GM12878 (cell line): ENCODE data around the gene SERBP1. TPM values are rescaled to one million over a fixed set of nuclear protein-coding genes. Genes with fewer than 3 reads are reported as not detected.

Experiments
- ATAC-seq: fragments of 200-7000 bp; cut with Tn5 transposase; 3 replicates; pipeline ENCODE4 v1.9.1; 2020; ENCODE audit warnings: mild to moderate bottlenecking, moderate library complexity
- BruUV-seq: library from RNA; stranded (reverse); fragments of 400-500 nt; replicated peaks from 2 replicates; lab custom pipeline; 2021; lab: Mats Ljungman, UMichigan
- CTCF ChIA-PET: fragments of 300-600 bp; sonication (Branson Sonifier 250); formaldehyde crosslinking; extraction: SDS; loops from one replicate; lab custom pipeline; 2021; ENCODE audit warnings: inconsistent platforms; lab: Yijun Ruan, JAX
- POLR2A ChIA-PET: fragments of 350-600 bp; formaldehyde crosslinking; extraction: SDS; loops from one replicate; lab custom pipeline; 2021; ENCODE audit warnings: inconsistent platforms; lab: Charles Lee
- RAD21 ChIA-PET: fragments of 300-600 bp; sonication (Branson Sonifier 250); formaldehyde crosslinking; loops from one replicate; lab custom pipeline; 2023; ENCODE audit warnings: antibody characterized with exemption; ENCODE audit not compliant: unreplicated experiment; lab: Charles Lee
- SMC1A ChIA-PET: fragments of 300-600 bp; sonication (Branson Sonifier 250); formaldehyde crosslinking; loops from one replicate; lab custom pipeline; 2023; ENCODE audit not compliant: unreplicated experiment, uncharacterized antibody; lab: Charles Lee
- DNase-seq: peaks from one replicate; pipeline ENCODE4 v3.0.0-alpha.2; 2011; ENCODE audit warnings: low read depth, low spot score
- FAIRE-seq: peaks from 3 replicates; lab custom pipeline; 2011; peaks lifted over from hg19 to GRCh38; lab: Jason Lieb, UNC
- H2AFZ ChIP-seq: 2 replicates; pipeline ENCODE4 v1.6.0; 2011; ENCODE audit warnings: low read depth, low read length, control low read depth; ENCODE audit not compliant: control insufficient read depth
- H3K27ac ChIP-seq: 2 replicates; pipeline ENCODE4 v1.5.1; 2011; ENCODE audit warnings: control low read depth; ENCODE audit not compliant: control insufficient read depth, insufficient read depth
- H3K27me3 ChIP-seq, 2 experiments: replicated peaks in 1 of 2; 2 replicates each; pipeline versions ENCODE4 v1.6.0 to v1.6.1; 2011; ENCODE audit warnings: low read length in 1 of 2; ENCODE audit not compliant: control insufficient read depth in 2 of 2, insufficient read depth in 2 of 2
- H3K36me3 ChIP-seq, 2 experiments: 2 replicates each; pipeline ENCODE4 v1.5.1; 2011; ENCODE audit warnings: low read length in 1 of 2; ENCODE audit not compliant: control insufficient read depth in 2 of 2, insufficient read depth in 2 of 2
- H3K4me1 ChIP-seq: 2 replicates; pipeline ENCODE4 v1.6.1; 2011; ENCODE audit warnings: mild to moderate bottlenecking, low read length, moderate library complexity, mixed read lengths; ENCODE audit not compliant: control insufficient read depth, insufficient read depth
- H3K4me2 ChIP-seq: 2 replicates; pipeline ENCODE4 v1.6.0; 2011; ENCODE audit warnings: control low read depth; ENCODE audit not compliant: control insufficient read depth, insufficient read depth
- H3K4me3 ChIP-seq: fragments of 200-600 bp; sonication (generic); 2 replicates; pipeline ENCODE4 v1.5.1; 2016
- H3K79me2 ChIP-seq: 2 replicates; pipeline ENCODE4 v1.6.0; 2011; ENCODE audit warnings: low read length; ENCODE audit not compliant: control insufficient read depth, insufficient read depth
- H3K9ac ChIP-seq: 2 replicates; pipeline ENCODE4 v1.8.0; 2011; ENCODE audit warnings: low read length, control low read depth, mixed read lengths; ENCODE audit not compliant: control insufficient read depth, insufficient read depth
- H3K9me3 ChIP-seq: replicated peaks from 3 replicates; pipeline ENCODE4 v1.5.1; 2011; ENCODE audit warnings: mild to moderate bottlenecking, low read length; ENCODE audit not compliant: control insufficient read depth, insufficient read depth
- H4K20me1 ChIP-seq: 2 replicates; pipeline ENCODE4 v1.6.0; 2011; ENCODE audit not compliant: control insufficient read depth, insufficient read depth
- CHD1 ChIP-seq: IDR thresholded peaks from 2 replicates; pipeline ENCODE4 v1.6.1; 2012; ENCODE audit warnings: low read depth, low read length, improper control_type of control experiment
- GABPA ChIP-seq: IDR thresholded peaks from 2 replicates; pipeline ENCODE4 v1.6.1; 2014; ENCODE audit warnings: antibody characterized with exemption, low read depth, mild to moderate bottlenecking, inconsistent platforms
- RCOR1 ChIP-seq: conservative IDR thresholded peaks from 2 replicates; pipeline ENCODE4 v1.6.1; 2012; ENCODE audit warnings: low read depth, low read length, improper control_type of control experiment
- RELB ChIP-seq: fragments of 450-650 bp; IDR thresholded peaks from 2 replicates; pipeline ENCODE4 v1.6.1; 2017; ENCODE audit warnings: low read depth, mild to moderate bottlenecking, moderate library complexity
- ZSCAN29 ChIP-seq: fragments of 450-650 bp; IDR thresholded peaks from 2 replicates; pipeline ENCODE4 v1.6.1; 2017; ENCODE audit warnings: mild to moderate bottlenecking, moderate library complexity
- whole genome bisulfite sequencing: methylation state at CpG from one replicate; pipeline ENCODE4 v1.1.6; 2016; ENCODE audit warnings: low lambda C conversion rate; ENCODE audit not compliant: insufficient replicate concordance, insufficient coverage; ENCODE audit errors: missing lambda C conversion rate; 5-methylcytosine and 5-hydroxymethylcytosine counted together
- in situ Hi-C: fragments of 300-500 bp; cut with MboI; formaldehyde crosslinking; loops from 9 replicates; pipeline ENCODE4 v1.14.3; 2018; ENCODE audit warnings: mixed read lengths
- intact Hi-C: fragments of 100-400 bp; cut with micrococcal nuclease; formaldehyde crosslinking; loops from one replicate; pipeline ENCODE4 v1.14.2; 2022; ENCODE audit not compliant: unreplicated experiment
- polyA plus RNA-seq, 11 experiments: library from polyadenylated mRNA; depleted of rRNA in 4 of 11; unstranded in 6 of 11; stranded (reverse) in 5 of 11; fragments of >200 nt; fragmentation: Nextera tagmentation in 4 of 11; fragmentation: Illumina TruSeq in 1 of 11; extraction: Ambion mirVana in 4 of 11; extraction: Trizol in 1 of 11; gene quantifications; 1 replicate in 1 of 11; 2 replicates in 10 of 11; pipeline versions ENCODE4 v1.2.1 to v1.2.3, GENCODE V29; 2011 to 2016; ENCODE audit warnings: inconsistent platforms in 2 of 11, missing spikeins in 2 of 11, low read depth in 1 of 11
- total RNA-seq, 4 experiments: library from RNA; depleted of rRNA in 3 of 4; stranded (reverse); fragments of >200 nt in 3 of 4; fragmentation: Illumina TruSeq in 1 of 4; extraction: Trizol in 1 of 4; gene quantifications; 2 replicates each; pipeline versions ENCODE4 v1.2.1 to v1.2.3, GENCODE V29; 2013 to 2021

SERBP1 gene
- total and polyA plus RNA-seq, 10 of the 15 experiments (the other 5 are each of a cell fraction or from before 2014, with no cell fraction given), result 76.7 to 509 (median 384) TPM

DNA sequence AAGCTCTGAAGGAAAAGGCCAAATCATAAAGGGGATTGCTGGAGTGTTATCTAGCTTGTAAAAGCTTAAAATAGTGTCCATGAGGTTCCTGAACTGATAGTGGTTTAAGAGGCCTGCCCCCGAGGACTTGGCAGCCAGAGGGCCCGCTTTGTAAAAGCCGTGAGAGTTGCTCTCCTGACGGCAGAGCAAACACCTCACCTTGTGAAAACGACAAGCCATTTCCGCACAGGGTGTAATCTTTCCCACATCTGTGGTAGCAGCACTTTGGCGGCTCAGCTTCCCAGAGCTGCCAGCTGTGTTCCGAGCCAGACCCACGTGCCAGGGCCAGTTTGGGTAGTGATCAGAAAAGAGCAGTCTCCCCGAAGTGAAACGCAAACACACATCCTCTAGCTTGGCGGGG is 37.0 kb downstream of the SERBP1 start:
- no TSS peak for BruUV-seq
- WGBS, result 95% methylated on average over 12 of the region's 12 CpGs
- POLR2A ChIA-PET, result no interaction called here
- DNase-seq, result no peak
- Histone ChIP-seq H4K20me1 (no peaks in the 10 kb centered on the region), H3K79me2 (no peaks in the 10 kb centered on the region), H3K9me3 (no peaks in the 10 kb centered on the region), H3K27me3 (no peaks in the 10 kb centered on the region), H3K36me3 (no peaks in the 10 kb centered on the region; a peak in 1 of 4 replicates), H3K27ac (no peak overlapping the region), H3K9ac (no peak overlapping the region), H3K4me2 (no peak overlapping the region), H2AFZ (no peak overlapping the region), H3K4me3 (no peak overlapping the region), H3K4me1 (no peaks in the 10 kb centered on the region)
- ATAC-seq, result no peak
- no peak for TF ChIP-seq RELB
- no peak for TF ChIP-seq ZSCAN29
- TF ChIP-seq RCOR1, result no peak
- TF ChIP-seq GABPA, result no peak
- no peak for TF ChIP-seq CHD1
- in situ Hi-C loops (no loop called here), intact Hi-C loops (no loop called here)
- RAD21 ChIA-PET, result interaction anchor here (0.8 kb wide), 1 partner anchor 160 kb away, joined by 4 read pairs; no protein-coding TSS in a partner anchor
- FAIRE-seq, result no peak
- CTCF ChIA-PET, result no interaction called here
- SMC1A ChIA-PET, result no interaction called here
